ENCODE measurements around the gene MYRFL. TPM values are rescaled to one million over a fixed set of nuclear protein-coding genes. Genes with fewer than 3 reads are reported as not detected.

Gene MYRFL
- total RNA-seq, 4 donors from 2014 or later, result 0.48 to 0.68 TPM; not detected in 2

- no peak for TF ChIP-seq EP300 (IDR thresholded peaks at IDR 0.05; ENCODE audit: low read depth)
- TF ChIP-seq, protein P1, sequence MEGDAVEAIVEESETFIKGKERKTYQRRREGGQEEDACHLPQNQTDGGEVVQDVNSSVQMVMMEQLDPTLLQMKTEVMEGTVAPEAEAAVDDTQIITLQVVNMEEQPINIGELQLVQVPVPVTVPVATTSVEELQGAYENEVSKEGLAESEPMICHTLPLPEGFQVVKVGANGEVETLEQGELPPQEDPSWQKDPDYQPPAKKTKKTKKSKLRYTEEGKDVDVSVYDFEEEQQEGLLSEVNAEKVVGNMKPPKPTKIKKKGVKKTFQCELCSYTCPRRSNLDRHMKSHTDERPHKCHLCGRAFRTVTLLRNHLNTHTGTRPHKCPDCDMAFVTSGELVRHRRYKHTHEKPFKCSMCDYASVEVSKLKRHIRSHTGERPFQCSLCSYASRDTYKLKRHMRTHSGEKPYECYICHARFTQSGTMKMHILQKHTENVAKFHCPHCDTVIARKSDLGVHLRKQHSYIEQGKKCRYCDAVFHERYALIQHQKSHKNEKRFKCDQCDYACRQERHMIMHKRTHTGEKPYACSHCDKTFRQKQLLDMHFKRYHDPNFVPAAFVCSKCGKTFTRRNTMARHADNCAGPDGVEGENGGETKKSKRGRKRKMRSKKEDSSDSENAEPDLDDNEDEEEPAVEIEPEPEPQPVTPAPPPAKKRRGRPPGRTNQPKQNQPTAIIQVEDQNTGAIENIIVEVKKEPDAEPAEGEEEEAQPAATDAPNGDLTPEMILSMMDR (IDR thresholded peaks at IDR 0.05), result no peak
- no peak for TF ChIP-seq POLR2AphosphoS5 (IDR thresholded peaks at IDR 0.05)
- TF ChIP-seq POLR2A (IDR thresholded peaks at IDR 0.05), result no peak
- Histone ChIP-seq H3K9me3 (peaks cover 11 to 20% of the 10 kb centered on the region in 2 donors), H3K27ac (no peak overlapping the region), H3K36me3 (no peaks in the 10 kb centered on the region), H3K4me1 (peaks cover 0 to 12% (median 2%) of the 10 kb centered on the region in 4 donors), H3K4me3 (no peak overlapping the region), H3K27me3 (no peaks in the 10 kb centered on the region)
- no peak for DNase-seq
- in situ Hi-C loops (cut with MboI; ENCODE audit: low pct_ligation_motif_present in 1 of 4, low pct_unique_long_range_greater_than_20kb in 1 of 4, low sequenced_read_pairs in 3 of 4) (no loop called here), intact Hi-C loops (cut with DNase I; ENCODE audit: low total_unique reads) (no loop called here)
- 75% methylated on average over 2 of the region's 2 CpGs; no CpG with 5 or more reads in 1 of the 2 donors for WGBS, 2 donors (ENCODE audit: low coverage in 1 of 2)
Observed at GRCh38 chr12:70006619-70006973, 181.6 kb downstream of the MYRFL start.

DNA sequence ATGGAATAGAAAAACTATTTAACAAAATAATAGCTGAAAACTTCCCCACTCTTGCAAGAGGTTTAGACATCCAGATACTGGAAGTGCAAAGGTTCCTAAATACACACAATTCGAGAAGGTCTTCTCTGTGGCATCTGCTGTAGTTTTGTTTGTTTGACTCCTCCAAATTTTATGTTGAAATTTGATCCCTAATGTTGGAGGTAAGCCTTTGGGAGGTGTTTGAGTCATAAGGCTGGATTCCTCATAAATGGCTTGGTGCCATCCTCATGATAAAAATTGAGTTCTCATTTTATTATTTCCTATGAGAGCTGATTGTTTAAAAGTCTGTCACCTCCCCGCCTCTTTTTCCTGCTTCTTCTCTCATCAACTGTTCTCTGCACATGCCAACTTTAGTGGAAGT lies 182.7 kb downstream of the MYRFL start:
- Histone ChIP-seq H3K27ac (no peak overlapping the region), H3K4me1 (peaks cover 0 to 6% (median 0%) of the 10 kb centered on the region in 4 donors), H3K27me3 (no peaks in the 10 kb centered on the region), H3K36me3 (no peaks in the 10 kb centered on the region), H3K9me3 (peaks cover 11 to 20% of the 10 kb centered on the region in 2 donors), H3K4me3 (no peak overlapping the region)
- WGBS, 2 donors (ENCODE audit: low coverage in 1 of 2), result 41 to 100% methylated on average over 1 to 2 of the region's 2 CpGs
- in situ Hi-C loops (cut with MboI; ENCODE audit: low pct_ligation_motif_present in 1 of 4, low pct_unique_long_range_greater_than_20kb in 1 of 4, low sequenced_read_pairs in 3 of 4) (no loop called here), intact Hi-C loops (cut with DNase I; ENCODE audit: low total_unique reads) (no loop called here)
- TF ChIP-seq POLR2AphosphoS5 (IDR thresholded peaks at IDR 0.05) (no peak), EP300 (IDR thresholded peaks at IDR 0.05; ENCODE audit: low read depth) (no peak), POLR2A (IDR thresholded peaks at IDR 0.05) (no peak)
- DNase-seq, result no peak

Other genes starting within 250 kb of the MYRFL start
- 10 to 100 TPM; 25.4 to 92.7 (median 46.9) TPM for gene CCT2, start 239.8 kb upstream of the MYRFL start, total RNA-seq
- gene LRRC10, start 214.3 kb upstream of the MYRFL start, total RNA-seq, result not detected
- gene BEST3, start 125.9 kb upstream of the MYRFL start, total RNA-seq, result not detected
- 10 to 100 TPM; 24.1 to 38.4 (median 36.3) TPM for gene RAB3IP, start 86.4 kb upstream of the MYRFL start, total RNA-seq